ENCODE results near the gene GPAM.
"Not testable (repeated sequence)": the region's sequence is repeated elsewhere in the genome, so short reads cannot be mapped to it uniquely, and the experiment has no call there.

GPAM gene

GRCh38 chr10:112132435-112132834 is 51.1 kb downstream of the GPAM start:
- no peak for DNase-seq (ENCODE audit: low spot score)

- DNase-seq (ENCODE audit: low spot score): no peak
These were observed 51.6 kb downstream of the GPAM start for GRCh38 chr10:112131996-112132395.

GRCh38 chr10:112131346-112131745 is 52.2 kb downstream of the GPAM start:
- DNase-seq (ENCODE audit: low spot score): no peak

- DNase-seq (ENCODE audit: low spot score): no peak
These were observed 56.7 kb downstream of the GPAM start for GRCh38 chr10:112126901-112127300.

GRCh38 chr10:112126172-112126571 is 57.4 kb downstream of the GPAM start:
- no peak for DNase-seq (ENCODE audit: low spot score)

- no peak for DNase-seq (ENCODE audit: low spot score)
These were observed 58.7 kb downstream of the GPAM start for GRCh38 chr10:112124866-112125265.

- DNase-seq (ENCODE audit: low spot score): no peak
These were observed 60.7 kb downstream of the GPAM start for GRCh38 chr10:112122827-112123226.

GRCh38 chr10:112120491-112120890 is 63.1 kb downstream of the GPAM start:
- no peak for DNase-seq (ENCODE audit: low spot score)

GRCh38 chr10:112115781-112116385 is 67.7 kb downstream of the GPAM start:
- no peak for DNase-seq (ENCODE audit: low spot score)

GRCh38 chr10:112109779-112110178 is 73.8 kb downstream of the GPAM start:
- DNase-seq (ENCODE audit: low spot score): not testable (repeated sequence)

Measured in putamen (tissue), 1 donor.